ENCODE measurements around the gene ATP1A2. TPM values are rescaled to one million over a fixed set of nuclear protein-coding genes. Genes with fewer than 3 reads are reported as not detected.

The ATP1A2 gene
- total RNA-seq, 2 donors from 2014 or later: 146 to 228 TPM

GRCh38 chr1:160092366-160093068 lies 23.0 kb upstream of the ATP1A2 start:
- peaks cover 18% of the 10 kb centered on the region for H3K36me3 ChIP-seq
- DNase-seq (ENCODE audit: low spot score): no peak
- no peak for TF ChIP-seq CTCF (IDR thresholded peaks at IDR 0.05)
- H3K27ac ChIP-seq: no peak overlapping the region
- peaks cover 0 to 21% of the 10 kb centered on the region in 2 donors for H3K4me1 ChIP-seq
- H3K9me3 ChIP-seq: no peaks in the 10 kb centered on the region
- H3K4me3 ChIP-seq: no peak overlapping the region
- no peaks in the 10 kb centered on the region for H3K27me3 ChIP-seq

- no peaks in the 10 kb centered on the region for H3K27me3 ChIP-seq
These were observed 22.5 kb upstream of the ATP1A2 start for GRCh38 chr1:160093069-160093395.

GRCh38 chr1:160093624-160094290 lies 21.8 kb upstream of the ATP1A2 start:
- Histone ChIP-seq H3K36me3 (peaks cover 18% of the 10 kb centered on the region), H3K4me3 (no peak overlapping the region), H3K4me1 (peaks cover 0 to 26% of the 10 kb centered on the region in 2 donors), H3K27ac (no peak overlapping the region), H3K9me3 (no peaks in the 10 kb centered on the region), H3K27me3 (no peaks in the 10 kb centered on the region)
- no peak for TF ChIP-seq CTCF (IDR thresholded peaks at IDR 0.05)
- no peak for DNase-seq (ENCODE audit: low spot score)

More at GRCh38 chr1:160093069-160093395, 22.5 kb upstream of the ATP1A2 start:
- Histone ChIP-seq H3K4me3 (no peak overlapping the region), H3K36me3 (peaks cover 18% of the 10 kb centered on the region), H3K27ac (no peak overlapping the region), H3K9me3 (no peaks in the 10 kb centered on the region), H3K4me1 (peaks cover 0 to 26% of the 10 kb centered on the region in 2 donors)
- DNase-seq (ENCODE audit: low spot score): no peak
- no peak for TF ChIP-seq CTCF (IDR thresholded peaks at IDR 0.05)

- Histone ChIP-seq H3K27ac (no peak overlapping the region), H3K4me1 (peaks cover 0 to 26% of the 10 kb centered on the region in 2 donors), H3K36me3 (peaks cover 18% of the 10 kb centered on the region), H3K4me3 (no peak overlapping the region), H3K9me3 (no peaks in the 10 kb centered on the region), H3K27me3 (no peaks in the 10 kb centered on the region)
- no peak for TF ChIP-seq CTCF (IDR thresholded peaks at IDR 0.05)
- no peak for DNase-seq (ENCODE audit: low spot score)
These were observed 21.3 kb upstream of the ATP1A2 start for GRCh38 chr1:160094291-160094625.

GRCh38 chr1:160094806-160095205 lies 20.8 kb upstream of the ATP1A2 start:
- Histone ChIP-seq H3K27me3 (no peaks in the 10 kb centered on the region), H3K4me3 (no peak overlapping the region), H3K36me3 (peaks cover 18% of the 10 kb centered on the region), H3K4me1 (peaks cover 0 to 26% of the 10 kb centered on the region in 2 donors), H3K9me3 (no peaks in the 10 kb centered on the region), H3K27ac (no peak overlapping the region)
- no peak for DNase-seq (ENCODE audit: low spot score)
- TF ChIP-seq CTCF (IDR thresholded peaks at IDR 0.05): no peak
